ENCODE data around the gene SEC14L3.

Gene SEC14L3

GRCh38 chr22:30424534-30425326 lies 47.1 kb downstream of the SEC14L3 start:
- DNase-seq, result peak in 1 of 2 donors; percentile 30
- peak overlapping the region; percentile 97 to 98 for H3K4me3 Mint-ChIP-seq
- peaks cover 69% of the 10 kb centered on the region for H3K4me1 Mint-ChIP-seq
- no peak for ATAC-seq
- H3K9me3 Mint-ChIP-seq, result no peaks in the 10 kb centered on the region
- H3K27me3 Mint-ChIP-seq, result no peaks in the 10 kb centered on the region
- H3K27ac Mint-ChIP-seq, result peak overlapping the region; percentile 92 to 97

GRCh38 chr22:30423959-30424533 lies 47.8 kb downstream of the SEC14L3 start:
- Mint-ChIP-seq H3K27me3 (no peaks in the 10 kb centered on the region), H3K4me3 (peak overlapping the region; percentile 97 to 98), H3K9me3 (no peaks in the 10 kb centered on the region), H3K4me1 (peaks cover 69% of the 10 kb centered on the region), H3K27ac (peak overlapping the region; percentile 92 to 97)
- peak; percentile 93 for ATAC-seq
- peak; percentile 97 to 99 for DNase-seq

GRCh38 chr22:30423301-30423958 lies 48.4 kb downstream of the SEC14L3 start:
- H3K27me3 Mint-ChIP-seq, result no peaks in the 10 kb centered on the region
- ATAC-seq (peak; percentile 29), DNase-seq (peak; percentile 37 to 71)
- peaks cover 69% of the 10 kb centered on the region for H3K4me1 Mint-ChIP-seq
- H3K9me3 Mint-ChIP-seq, result no peaks in the 10 kb centered on the region
- peak overlapping the region; percentile 92 to 97 for H3K27ac Mint-ChIP-seq
- peak overlapping the region; percentile 97 to 98 for H3K4me3 Mint-ChIP-seq

DNA sequence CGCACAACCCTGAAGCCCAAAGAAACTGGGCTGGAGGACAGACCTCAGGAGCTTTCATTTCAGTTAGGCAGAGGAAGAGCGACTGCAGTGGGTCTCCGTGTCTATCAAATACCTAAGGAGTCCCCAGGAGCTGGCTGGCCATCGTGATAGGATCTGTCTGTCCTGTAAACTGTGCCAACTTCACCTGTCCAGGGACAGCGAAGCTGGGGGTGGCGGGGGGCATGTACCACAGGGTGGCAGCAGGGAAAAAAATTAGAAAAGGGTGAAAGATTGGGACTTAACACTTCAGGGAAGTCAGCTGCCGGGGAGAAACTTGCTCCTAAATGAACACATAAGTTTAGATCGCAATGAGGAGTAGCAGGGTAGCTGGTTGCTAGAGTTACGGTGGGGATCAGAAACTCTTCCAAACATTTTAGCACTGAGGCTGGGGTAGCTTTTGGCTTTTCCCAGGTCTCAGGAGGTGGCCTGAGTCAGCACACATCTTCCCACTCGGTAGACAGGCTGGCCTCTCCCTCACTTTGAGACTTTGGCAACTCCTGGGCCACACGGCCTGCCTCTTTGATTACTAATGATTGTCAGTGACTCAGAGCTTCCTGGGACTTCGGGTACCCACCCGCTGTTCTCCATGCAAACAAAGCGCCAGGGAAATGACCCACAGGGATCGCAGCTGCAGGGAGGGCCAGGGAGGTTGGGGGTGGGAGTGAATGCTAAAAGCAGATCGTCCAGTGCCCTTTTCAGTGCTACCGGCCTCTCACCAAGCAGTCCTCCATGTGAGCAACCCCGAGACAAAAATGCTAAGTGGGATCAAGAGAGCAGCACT lies 49.1 kb downstream of the SEC14L3 start:
- ATAC-seq, result no peak
- no peaks in the 10 kb centered on the region for H3K9me3 Mint-ChIP-seq
- no peaks in the 10 kb centered on the region for H3K27me3 Mint-ChIP-seq
- peak in 1 of 2 donors; percentile 38 for DNase-seq
- H3K4me1 Mint-ChIP-seq, result peaks cover 65% of the 10 kb centered on the region
- H3K27ac Mint-ChIP-seq, result peak overlapping the region; percentile 43 to 89
- peak overlapping the region; percentile 97 to 98 for H3K4me3 Mint-ChIP-seq

GRCh38 chr22:30421695-30422480 lies 49.9 kb downstream of the SEC14L3 start:
- DNase-seq (no peak), ATAC-seq (no peak)
- no peaks in the 10 kb centered on the region for H3K27me3 Mint-ChIP-seq
- H3K4me1 Mint-ChIP-seq, result peaks cover 57% of the 10 kb centered on the region
- peak overlapping the region; percentile 97 to 98 for H3K4me3 Mint-ChIP-seq
- H3K9me3 Mint-ChIP-seq, result no peaks in the 10 kb centered on the region
- peak overlapping the region; percentile 43 to 89 for H3K27ac Mint-ChIP-seq

DNA sequence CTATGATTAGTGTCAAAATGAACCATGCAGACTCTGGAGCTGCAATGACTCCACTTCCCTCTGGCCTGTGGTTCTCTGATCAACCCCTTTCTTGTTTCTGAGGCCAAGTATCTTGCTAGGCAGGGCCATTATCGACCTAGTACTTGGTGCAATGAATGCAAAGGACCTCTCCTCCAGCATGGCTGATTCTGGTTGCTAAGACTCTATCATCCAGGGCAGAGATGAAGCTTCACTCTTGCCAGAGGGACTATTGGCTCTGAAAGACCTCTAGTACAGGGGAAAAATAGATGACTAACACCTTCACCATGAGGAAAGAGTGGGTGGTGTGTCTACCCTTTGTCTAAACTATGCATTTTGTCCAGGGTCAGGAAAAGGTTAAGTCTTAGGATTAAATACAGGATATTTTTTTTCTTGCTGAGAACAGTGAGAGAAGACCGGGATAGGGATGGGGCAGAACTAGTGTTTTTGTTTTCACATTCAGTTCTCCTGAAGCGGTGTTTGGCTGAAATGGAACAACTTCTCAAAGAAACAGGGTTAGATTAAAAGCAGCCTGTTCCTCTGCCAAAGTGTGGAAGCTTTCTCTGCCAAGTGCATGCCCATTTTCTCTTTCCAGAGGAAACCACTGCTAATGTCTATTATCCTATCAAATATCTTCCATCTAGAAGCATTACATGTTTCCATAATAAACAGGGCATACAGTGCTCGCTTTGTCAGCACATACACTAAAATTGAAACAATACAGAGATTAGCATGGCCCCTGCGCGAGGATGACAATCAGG lies 51.3 kb downstream of the SEC14L3 start:
- peaks cover 51% of the 10 kb centered on the region for H3K4me1 Mint-ChIP-seq
- H3K4me3 Mint-ChIP-seq, result peak overlapping the region; percentile 31 to 72
- DNase-seq (no peak), ATAC-seq (no peak)
- no peaks in the 10 kb centered on the region for H3K27me3 Mint-ChIP-seq
- H3K9me3 Mint-ChIP-seq, result no peaks in the 10 kb centered on the region
- peak overlapping the region; percentile 80 to 90 for H3K27ac Mint-ChIP-seq

DNA sequence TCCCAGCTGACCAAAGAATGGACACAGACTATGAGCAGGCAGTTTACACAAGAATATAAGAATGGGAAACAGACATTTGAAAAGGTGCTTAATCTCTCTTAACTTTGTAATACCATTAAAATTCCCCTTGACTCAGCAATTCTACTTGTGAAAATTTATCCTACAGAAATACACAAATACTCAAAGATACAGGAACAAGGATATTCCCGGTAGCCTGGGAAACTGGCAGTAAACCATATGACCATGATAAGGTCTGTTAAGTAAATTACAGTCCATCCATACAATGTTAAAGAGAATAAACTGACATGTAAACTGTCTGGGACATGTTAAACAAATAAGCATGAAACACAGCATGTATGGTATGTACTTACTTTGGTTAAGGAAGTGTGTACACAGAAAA lies 55.0 kb downstream of the SEC14L3 start:
- ATAC-seq (no peak), DNase-seq (no peak)
- Mint-ChIP-seq H3K9me3 (no peaks in the 10 kb centered on the region), H3K27me3 (no peaks in the 10 kb centered on the region), H3K4me1 (peaks cover 59% of the 10 kb centered on the region), H3K4me3 (no peak overlapping the region), H3K27ac (no peak overlapping the region)

GRCh38 chr22:30416403-30416802 lies 55.4 kb downstream of the SEC14L3 start:
- peak overlapping the region in 1 of 2 donors; percentile 21 for H3K27ac Mint-ChIP-seq
- no peak for DNase-seq

GRCh38 chr22:30414525-30415047 lies 57.2 kb downstream of the SEC14L3 start:
- ATAC-seq, result peak; percentile 12
- Mint-ChIP-seq H3K27me3 (no peaks in the 10 kb centered on the region), H3K4me3 (peak overlapping the region in 1 of 2 donors; percentile 36), H3K27ac (peak overlapping the region; percentile 31 to 82), H3K9me3 (no peaks in the 10 kb centered on the region), H3K4me1 (peaks cover 56% of the 10 kb centered on the region)
- DNase-seq, result no peak

More at GRCh38 chr22:30416403-30416802, 55.4 kb downstream of the SEC14L3 start:
- ATAC-seq, result no peak
- H3K27me3 Mint-ChIP-seq, result no peaks in the 10 kb centered on the region
- H3K4me3 Mint-ChIP-seq, result no peak overlapping the region
- no peaks in the 10 kb centered on the region for H3K9me3 Mint-ChIP-seq
- H3K4me1 Mint-ChIP-seq, result peaks cover 59% of the 10 kb centered on the region

GRCh38 chr22:30413745-30414524 lies 57.9 kb downstream of the SEC14L3 start:
- Mint-ChIP-seq H3K4me3 (peak overlapping the region in 1 of 2 donors; percentile 36), H3K9me3 (no peaks in the 10 kb centered on the region), H3K27ac (peak overlapping the region; percentile 31 to 82), H3K4me1 (peaks cover 63% of the 10 kb centered on the region), H3K27me3 (no peaks in the 10 kb centered on the region)
- DNase-seq (no peak), ATAC-seq (peak; percentile 56)

DNA sequence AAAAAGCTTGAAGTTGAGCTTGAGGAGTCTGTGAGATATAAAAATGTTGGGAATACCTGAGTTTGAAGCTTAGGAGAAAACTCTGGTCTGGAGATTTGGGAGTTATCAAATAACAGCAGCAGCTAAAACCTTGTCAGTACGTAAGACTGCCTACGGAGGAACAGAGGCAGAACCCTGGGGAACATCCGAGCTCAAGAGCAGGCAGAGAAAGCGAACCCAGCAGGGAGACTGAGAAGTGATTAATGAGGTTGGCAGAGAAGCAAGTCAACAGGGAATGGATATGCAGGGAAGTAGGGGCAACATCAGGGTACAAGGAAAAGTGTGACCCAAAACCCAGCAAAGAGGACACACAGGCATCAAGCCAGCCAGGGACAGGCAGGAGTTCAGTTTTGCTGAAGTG lies 58.8 kb downstream of the SEC14L3 start:
- Mint-ChIP-seq H3K4me1 (peaks cover 71% of the 10 kb centered on the region), H3K27ac (peak overlapping the region in 1 of 2 donors; percentile 79), H3K27me3 (no peaks in the 10 kb centered on the region), H3K9me3 (no peaks in the 10 kb centered on the region), H3K4me3 (no peak overlapping the region)
- ATAC-seq (no peak), DNase-seq (no peak)

DNA sequence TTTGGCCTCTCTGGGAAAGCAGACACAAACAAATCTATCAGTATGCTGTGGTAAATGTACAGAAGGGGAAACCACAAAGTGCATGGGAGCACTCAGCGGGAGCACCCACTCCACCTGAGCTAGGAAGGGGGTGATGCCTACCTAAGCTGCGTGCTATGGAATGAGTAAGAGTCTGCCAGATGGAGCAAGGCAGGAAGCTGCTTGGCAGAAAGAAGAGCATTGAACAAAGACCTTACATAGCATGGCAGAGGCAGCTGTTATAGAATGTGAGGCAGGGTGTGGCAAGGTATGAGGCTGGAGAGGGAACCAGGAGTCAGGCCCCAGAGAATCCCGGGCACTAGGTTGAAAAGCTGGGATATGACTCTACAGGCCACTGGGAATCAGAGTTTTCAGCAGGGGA lies 60.0 kb downstream of the SEC14L3 start:
- no peak for ATAC-seq
- Mint-ChIP-seq H3K9me3 (no peaks in the 10 kb centered on the region), H3K4me3 (no peak overlapping the region), H3K27me3 (no peaks in the 10 kb centered on the region), H3K4me1 (peaks cover 71% of the 10 kb centered on the region), H3K27ac (no peak overlapping the region)
- no peak for DNase-seq
